Suprapubic skin (tissue), 3 donors: ENCODE data around the gene VWA7.

ENCODE experiments used
- POLR2A ChIP-seq, 2 donors: fragments of 450-650 bp; IDR thresholded peaks; one replicate each; pipeline ENCODE4 v1.6.1; 2017; ENCODE audit warnings: antibody characterized with exemption in 2 of 2, mild to moderate bottlenecking in 2 of 2, moderate library complexity in 2 of 2
- TF ChIP-seq, protein P1 (sequence below), 2 donors: fragments of 200-600 bp in 1 of 2; fragments of 450-650 bp in 1 of 2; sonication (generic) in 1 of 2; IDR thresholded peaks; one replicate each; pipeline ENCODE4 v1.5.1; 2016 to 2019; ENCODE audit warnings: antibody characterized with exemption in 2 of 2, mild to moderate bottlenecking in 1 of 2, moderate library complexity in 1 of 2

DNA sequence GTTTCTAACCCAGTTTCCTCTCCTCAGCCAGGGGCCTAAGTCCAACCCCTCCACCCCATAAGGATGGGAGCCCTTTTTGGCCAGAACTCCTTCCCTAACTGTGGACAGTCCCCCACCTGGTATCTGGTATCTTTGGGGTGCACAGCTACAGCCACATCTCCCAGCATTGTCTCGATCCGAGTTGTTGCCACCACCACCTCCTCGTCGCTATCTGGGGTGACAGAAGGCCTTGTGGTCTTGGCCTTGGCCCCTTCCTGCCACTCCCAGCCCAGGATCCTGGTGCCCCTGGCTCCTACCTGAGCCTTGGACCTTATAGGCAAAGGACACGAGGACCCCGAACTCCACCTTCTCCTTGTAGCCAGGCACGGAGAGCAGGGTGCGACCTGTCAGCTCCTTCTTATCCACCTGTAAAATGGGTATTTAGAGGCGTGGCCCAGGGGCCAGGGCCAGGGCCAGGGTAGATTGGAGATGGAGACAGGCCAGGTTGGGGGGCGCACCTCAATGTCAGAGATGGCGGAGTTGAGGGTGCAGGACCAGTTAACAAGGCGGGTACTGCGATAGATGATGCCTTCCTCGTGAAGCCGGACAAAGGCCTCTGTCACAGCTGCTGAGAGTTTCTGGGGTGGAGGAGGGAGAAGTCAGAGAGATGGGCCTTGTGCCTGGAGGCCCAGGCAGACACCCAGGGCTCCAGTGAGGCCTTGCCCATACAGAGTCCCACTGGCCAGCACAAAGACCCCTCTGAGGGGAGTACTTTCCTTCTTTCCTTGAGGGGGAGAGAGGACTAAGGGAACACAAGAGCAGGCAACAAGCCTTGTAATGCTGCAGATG is 7.2 kb upstream of the VWA7 start:
- TF ChIP-seq, protein P1, sequence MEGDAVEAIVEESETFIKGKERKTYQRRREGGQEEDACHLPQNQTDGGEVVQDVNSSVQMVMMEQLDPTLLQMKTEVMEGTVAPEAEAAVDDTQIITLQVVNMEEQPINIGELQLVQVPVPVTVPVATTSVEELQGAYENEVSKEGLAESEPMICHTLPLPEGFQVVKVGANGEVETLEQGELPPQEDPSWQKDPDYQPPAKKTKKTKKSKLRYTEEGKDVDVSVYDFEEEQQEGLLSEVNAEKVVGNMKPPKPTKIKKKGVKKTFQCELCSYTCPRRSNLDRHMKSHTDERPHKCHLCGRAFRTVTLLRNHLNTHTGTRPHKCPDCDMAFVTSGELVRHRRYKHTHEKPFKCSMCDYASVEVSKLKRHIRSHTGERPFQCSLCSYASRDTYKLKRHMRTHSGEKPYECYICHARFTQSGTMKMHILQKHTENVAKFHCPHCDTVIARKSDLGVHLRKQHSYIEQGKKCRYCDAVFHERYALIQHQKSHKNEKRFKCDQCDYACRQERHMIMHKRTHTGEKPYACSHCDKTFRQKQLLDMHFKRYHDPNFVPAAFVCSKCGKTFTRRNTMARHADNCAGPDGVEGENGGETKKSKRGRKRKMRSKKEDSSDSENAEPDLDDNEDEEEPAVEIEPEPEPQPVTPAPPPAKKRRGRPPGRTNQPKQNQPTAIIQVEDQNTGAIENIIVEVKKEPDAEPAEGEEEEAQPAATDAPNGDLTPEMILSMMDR (IDR thresholded peaks at IDR 0.05), result no peak
- no peak for TF ChIP-seq POLR2A (IDR thresholded peaks at IDR 0.05)
